HG02642 (cell line): ENCODE results near the gene CSNK1E.

Source experiments
- ATAC-seq: cut with Tn5 transposase; IDR thresholded peaks from one replicate; pipeline ENCODE4 v1.9.1; 2021; ENCODE audit warnings: mild to moderate bottlenecking; ENCODE audit not compliant: unreplicated experiment, poor library complexity

CSNK1E gene

DNA sequence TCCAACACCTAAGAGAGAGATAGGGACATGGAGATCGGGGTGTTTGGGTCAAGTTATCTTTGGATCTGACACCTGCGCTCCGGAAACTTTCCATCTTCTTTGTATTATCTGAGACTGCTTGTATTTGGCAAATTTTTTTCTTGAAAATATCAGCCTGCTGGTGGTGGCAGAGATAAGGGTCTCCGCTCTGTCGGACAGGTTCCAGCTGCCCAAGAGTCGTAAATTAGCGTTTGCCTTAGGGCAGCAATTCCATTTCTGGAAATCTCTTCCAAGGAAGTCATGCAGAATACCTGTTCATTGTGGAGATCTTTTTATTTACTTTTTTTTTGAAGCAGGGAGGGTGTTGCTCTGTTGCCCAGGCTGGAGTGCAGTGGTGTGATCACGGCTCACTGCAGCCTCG, 19.5 kb upstream of the CSNK1E start:
- no peak for ATAC-seq

DNA sequence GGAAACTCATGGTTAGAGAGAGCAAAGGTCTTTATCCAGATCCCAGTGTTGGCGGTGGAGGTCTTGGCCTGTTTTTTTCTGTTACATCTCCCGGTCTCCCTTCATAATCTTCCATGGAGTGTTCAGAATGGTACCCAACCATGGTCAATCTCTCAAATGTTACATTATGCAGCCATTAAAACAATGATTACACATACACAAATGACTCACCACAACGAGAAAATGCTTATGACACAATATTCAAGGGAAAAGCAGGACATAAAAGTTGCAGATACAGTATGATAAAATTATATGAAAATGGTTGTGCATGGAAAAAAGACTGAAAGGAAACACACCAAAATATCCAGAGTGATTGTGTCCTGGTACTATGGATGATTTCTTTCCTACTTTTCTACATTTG, 17.8 kb upstream of the CSNK1E start:
- ATAC-seq, result no peak

DNA sequence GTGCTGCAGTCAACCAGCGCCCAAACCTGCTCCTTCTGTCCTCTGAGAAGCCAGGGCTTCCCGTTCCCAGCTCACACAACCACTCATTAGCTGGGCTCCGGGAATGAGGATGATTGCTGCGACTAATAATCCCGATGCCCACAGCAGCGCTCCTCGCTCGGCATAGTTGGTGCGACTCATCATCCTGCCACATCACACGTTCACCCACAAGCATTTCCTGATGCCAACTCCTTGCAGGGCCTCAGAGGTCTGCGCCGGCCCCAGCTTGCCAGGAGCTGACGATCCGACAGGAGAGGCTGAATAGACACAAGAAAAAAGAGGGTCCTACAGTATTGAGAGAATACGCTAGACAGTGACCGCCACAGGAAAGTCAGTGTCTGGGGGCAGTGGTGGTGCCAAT, 10.6 kb upstream of the CSNK1E start:
- ATAC-seq, result no peak

DNA sequence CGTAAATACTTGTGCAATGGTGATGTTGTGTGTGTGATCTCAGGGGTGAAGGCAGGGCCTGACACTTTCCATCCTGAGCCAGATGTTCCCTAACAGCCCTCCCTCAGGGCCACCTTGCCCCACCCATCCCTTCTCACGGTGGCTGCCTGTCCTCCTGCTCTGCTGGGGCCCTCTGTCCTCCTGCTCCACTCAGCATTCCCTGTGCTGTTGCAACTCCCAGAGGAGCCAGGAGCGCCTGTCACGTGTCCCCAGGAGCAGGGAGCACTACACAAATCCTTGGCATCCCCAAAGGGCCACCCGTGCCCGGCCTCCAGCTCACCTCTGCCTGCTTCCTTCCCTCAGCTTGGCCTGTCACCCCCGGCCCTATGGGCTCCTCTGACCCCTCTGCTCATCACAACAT, 10.2 kb upstream of the CSNK1E start:
- no peak for ATAC-seq

DNA sequence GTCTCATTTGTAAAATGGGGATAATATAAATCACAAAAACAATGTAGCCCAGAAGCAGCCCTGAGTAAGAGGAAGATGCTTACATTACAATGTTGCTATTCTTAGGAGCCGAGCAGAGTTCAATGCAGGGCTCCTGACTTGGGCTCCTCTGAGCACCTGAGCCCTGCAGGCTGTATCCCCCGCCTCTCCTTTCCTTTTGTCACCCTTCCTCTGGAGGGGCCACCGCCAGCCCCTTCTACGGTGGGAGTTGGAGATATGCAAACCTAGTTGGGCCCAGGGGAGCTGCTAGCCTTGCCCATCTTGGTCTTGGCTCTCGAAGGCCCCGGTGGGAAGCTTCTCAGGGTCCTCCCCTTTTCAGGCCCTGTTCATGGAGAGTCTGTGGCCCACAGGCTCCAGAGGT, 8.4 kb upstream of the CSNK1E start:
- ATAC-seq, result no peak

DNA sequence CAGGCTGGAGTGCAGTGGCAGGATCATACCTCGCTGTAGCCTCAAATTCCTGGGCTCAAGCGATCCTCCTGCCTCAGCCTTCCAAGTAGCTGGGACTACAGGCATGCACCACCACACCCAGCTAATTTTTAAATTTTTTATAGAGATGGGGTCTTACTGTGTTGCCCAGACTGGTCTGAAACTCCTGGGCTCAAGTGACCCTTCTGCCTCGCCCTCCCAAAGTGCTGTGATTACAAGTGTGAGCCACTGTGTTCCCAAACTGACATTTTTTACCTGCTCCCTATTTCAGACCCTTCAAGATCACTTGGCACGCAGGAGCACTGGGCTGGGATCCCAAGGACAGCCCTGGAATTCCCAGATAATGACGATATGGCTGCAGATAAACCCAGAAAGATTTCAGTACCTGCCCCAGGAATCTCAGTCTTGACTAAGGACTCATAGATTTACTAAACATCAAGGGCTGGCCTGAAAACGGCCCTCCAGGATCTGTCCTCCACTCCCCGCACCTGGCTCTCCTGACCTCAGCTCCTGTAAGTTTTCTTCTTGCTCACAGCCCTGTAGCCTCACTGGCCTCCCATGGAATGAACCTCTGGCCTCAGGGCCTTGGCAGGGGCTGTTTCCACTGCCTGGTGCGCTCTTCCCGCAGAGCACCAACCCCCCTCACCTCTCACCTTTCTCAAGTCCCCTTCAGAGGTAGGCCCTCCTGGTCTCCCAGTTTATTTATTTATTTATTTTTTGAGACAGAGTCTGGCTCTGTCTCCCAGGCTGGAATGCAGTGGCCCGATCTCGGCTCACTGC, 3.6 kb upstream of the CSNK1E start:
- ATAC-seq, result no peak

DNA sequence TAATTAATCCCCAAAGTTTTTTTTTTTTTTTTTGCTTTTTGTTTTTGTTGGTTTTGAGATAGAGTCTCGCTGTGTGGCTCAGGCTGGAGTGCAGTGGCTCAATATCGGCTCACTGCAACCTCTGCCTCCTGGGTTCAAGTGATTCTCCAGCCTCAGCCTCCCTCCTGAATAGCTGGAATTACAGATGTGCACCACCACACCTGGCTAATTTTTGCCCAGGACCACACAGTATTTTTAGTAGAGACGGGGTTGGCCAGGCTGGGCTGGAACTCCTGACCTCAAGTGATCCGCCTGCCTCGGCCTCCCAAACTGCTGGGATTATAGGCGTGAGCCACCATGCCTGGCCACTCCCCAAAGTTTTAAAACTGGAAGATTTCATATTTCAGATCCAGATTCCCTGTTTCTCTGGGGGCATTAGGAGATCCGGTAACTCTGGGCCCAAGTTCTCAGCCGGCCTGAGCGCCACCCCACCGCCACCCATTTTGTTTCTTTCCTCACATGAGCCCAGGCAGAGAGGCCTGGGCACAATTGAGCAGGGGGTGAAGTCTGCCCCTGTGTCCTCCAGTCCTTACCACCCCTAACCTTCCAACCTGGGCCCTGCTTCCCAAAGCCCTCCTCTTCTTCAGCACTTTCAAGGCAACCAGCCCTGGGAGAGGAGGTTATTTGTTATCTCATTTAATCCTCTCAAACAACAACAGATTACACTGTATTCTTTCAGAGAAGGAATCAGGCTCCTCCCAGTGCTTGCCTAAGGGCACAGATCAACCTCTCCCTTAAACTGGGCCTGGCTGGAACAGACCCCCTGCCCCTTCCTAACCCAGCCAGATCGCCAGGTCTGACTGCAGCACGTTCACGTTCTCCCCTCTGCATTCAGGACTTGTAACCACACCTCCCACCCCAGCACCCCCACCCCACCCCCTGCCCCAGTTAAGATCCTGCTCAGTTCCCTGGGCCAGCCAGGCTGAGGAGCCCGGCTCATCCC, 1.9 kb upstream of the CSNK1E start:
- ATAC-seq, result no peak

GRCh38 chr22:38317995-38318715, 922 bp upstream of the CSNK1E start:
- no peak for ATAC-seq

GRCh38 chr22:38316364-38317121, 690 bp downstream of the CSNK1E start:
- ATAC-seq, result peak; percentile 21

GRCh38 chr22:38315823-38316363, 1.3 kb downstream of the CSNK1E start:
- ATAC-seq, result no peak

- ATAC-seq, result no peak
These were observed 2.1 kb downstream of the CSNK1E start for GRCh38 chr22:38314933-38315822.

GRCh38 chr22:38314051-38314932, 2.9 kb downstream of the CSNK1E start:
- no peak for ATAC-seq

DNA sequence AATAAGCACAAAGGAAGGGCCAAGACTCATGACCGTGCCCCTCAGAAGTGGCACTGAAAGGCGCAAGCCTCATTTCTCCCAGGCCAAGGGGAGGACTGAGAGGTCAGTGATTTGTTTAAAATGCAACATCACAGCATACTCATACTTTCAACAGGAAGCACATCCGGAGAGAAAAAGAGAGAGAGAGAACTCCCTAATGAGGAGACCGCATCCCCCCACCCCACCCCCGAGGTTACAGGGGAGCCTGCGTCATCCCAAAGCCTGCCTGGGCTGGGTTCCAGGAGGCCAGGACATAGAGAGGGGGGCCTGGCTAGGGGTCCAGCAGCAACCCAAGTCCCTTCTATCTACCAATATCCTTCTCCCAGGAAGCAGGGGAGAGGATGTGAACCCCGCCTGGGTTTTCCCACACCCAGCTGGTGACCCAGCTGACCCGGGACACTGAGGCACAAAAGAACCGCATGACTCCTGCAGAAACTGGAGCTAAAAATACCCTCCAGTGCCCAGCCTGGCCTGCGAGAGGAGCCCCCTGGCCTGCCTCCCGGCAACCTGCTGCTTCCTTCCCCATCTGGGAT, 3.8 kb downstream of the CSNK1E start:
- no peak for ATAC-seq

DNA sequence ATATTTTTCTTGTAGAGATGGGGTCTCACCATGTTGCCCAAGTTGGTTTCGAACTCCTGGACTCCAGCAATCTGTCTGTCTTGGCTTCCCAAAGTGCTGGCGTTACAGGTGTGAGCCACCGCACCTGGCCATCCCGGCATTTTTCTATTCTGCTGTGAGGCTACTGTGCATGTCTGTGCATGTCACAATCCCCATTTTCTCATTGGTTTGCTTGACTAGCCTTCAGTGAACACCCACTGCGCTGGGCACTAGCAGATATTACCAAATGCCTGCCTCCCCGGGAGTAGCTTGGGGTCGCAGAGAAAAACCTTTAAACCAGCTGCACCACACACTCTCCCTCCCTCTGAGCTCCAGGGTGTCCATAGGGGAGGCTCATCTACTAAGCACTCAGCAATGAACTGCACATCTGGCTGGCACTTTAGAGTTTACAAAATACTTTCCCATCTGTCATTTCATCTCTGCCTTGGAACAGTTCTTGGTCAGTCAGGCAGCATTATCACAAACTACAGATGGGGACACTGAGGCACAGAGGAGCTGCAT, 4.9 kb downstream of the CSNK1E start:
- ATAC-seq, result no peak

GRCh38 chr22:38311323-38311620, 6.0 kb downstream of the CSNK1E start:
- ATAC-seq, result no peak

- ATAC-seq, result no peak
These were observed 6.5 kb downstream of the CSNK1E start for GRCh38 chr22:38310518-38311322.
